NCI-H187 (cell line): ENCODE measurements around the gene KIF24.
"Not testable (repeated sequence)": the region's sequence is repeated elsewhere in the genome, so short reads cannot be mapped to it uniquely, and the experiment has no call there.

Experiments
- DNase-seq, 2 experiments: peaks; one replicate each; lab custom pipeline; 2025; lab: John Stamatoyannopoulos, UW

KIF24 gene, protein sequence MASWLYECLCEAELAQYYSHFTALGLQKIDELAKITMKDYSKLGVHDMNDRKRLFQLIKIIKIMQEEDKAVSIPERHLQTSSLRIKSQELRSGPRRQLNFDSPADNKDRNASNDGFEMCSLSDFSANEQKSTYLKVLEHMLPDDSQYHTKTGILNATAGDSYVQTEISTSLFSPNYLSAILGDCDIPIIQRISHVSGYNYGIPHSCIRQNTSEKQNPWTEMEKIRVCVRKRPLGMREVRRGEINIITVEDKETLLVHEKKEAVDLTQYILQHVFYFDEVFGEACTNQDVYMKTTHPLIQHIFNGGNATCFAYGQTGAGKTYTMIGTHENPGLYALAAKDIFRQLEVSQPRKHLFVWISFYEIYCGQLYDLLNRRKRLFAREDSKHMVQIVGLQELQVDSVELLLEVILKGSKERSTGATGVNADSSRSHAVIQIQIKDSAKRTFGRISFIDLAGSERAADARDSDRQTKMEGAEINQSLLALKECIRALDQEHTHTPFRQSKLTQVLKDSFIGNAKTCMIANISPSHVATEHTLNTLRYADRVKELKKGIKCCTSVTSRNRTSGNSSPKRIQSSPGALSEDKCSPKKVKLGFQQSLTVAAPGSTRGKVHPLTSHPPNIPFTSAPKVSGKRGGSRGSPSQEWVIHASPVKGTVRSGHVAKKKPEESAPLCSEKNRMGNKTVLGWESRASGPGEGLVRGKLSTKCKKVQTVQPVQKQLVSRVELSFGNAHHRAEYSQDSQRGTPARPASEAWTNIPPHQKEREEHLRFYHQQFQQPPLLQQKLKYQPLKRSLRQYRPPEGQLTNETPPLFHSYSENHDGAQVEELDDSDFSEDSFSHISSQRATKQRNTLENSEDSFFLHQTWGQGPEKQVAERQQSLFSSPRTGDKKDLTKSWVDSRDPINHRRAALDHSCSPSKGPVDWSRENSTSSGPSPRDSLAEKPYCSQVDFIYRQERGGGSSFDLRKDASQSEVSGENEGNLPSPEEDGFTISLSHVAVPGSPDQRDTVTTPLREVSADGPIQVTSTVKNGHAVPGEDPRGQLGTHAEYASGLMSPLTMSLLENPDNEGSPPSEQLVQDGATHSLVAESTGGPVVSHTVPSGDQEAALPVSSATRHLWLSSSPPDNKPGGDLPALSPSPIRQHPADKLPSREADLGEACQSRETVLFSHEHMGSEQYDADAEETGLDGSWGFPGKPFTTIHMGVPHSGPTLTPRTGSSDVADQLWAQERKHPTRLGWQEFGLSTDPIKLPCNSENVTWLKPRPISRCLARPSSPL (N-terminal part only)

DNA sequence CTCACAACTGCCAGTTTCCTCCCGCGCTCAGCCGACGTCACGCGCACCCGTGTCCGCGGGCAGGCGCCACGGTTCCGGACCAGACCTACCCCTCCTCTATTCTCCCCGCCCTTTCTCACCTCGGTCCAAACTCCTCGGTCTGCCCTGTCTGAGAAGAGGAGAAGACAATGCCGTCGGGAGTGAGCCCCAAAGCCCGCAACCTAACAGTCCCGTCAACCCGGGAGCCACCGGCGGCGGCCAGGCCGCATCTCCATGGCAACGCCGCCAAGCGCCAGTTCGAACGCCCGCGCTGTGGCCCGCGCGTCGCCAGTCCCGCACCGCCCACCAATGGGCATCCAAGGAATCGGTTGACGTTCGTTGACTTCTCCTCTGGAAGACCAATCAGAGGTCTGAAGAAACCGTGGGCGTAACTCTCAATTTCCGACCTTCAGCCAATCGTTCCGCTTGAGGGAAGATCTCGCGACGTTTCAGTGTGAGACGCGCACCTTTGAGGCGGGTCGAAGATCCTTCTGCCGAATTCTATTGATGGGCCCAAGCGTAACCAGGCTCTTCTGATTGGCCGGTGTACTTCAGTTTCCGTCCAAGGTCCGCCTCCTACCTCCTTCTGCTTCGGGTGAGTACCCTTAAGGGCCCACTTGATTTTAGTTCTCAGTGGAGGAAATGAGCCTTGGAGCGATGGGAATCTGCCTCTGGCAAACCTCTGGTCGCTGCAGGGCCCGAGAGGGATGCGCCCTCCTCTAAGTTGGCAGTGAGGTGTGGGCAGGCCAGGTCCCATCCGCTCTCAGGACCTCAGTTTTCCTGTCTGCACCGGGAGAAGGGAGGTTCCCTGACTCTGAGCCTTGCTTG is at the start of gene KIF24, which contains the start of gene NUDT2:
Gene KIF24 (minus strand): TSS at position 282 of the 846 bp plus-strand sequence. CDS start 17,922 bp downstream, outside the sequence.
Gene NUDT2 (plus strand): TSS at position 583 of the 846 bp plus-strand sequence. CDS start 9,471 bp downstream, outside the sequence.
- peak; percentile 80 to 88 for DNase-seq

DNA sequence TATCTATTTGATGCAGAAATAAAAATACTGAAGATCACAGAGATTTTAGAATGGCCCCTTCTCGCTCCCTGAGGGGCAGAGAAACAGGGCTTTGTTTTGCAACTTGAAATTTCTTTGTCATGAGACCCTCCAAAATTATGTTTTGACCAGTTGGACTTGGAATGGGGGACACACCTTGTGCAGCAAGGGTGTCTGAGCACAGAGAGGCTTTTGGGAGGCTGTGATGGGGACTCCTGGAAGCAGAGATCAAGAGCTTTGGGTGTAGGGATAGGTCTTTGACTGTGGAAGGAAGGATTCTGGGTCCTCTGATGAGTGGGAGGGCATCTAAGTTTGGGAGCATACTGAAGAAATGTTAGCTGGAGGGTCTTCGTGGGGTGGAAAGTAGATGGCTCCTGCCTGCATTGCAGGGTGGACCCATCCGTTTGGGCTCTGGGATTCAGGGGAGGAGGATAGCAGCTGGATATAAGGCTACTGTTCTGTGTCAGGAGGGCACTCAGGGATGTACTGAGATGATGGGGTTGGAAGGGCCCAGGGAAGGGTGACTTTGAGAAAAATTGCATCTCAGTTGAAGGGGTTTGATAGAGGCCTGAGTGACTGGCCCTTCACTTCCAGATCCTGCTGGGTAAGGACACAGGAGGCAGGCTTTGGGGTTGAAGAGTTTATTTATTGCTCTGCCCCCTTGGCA is 49.5 kb upstream of the KIF24 start:
- DNase-seq: no peak

DNA sequence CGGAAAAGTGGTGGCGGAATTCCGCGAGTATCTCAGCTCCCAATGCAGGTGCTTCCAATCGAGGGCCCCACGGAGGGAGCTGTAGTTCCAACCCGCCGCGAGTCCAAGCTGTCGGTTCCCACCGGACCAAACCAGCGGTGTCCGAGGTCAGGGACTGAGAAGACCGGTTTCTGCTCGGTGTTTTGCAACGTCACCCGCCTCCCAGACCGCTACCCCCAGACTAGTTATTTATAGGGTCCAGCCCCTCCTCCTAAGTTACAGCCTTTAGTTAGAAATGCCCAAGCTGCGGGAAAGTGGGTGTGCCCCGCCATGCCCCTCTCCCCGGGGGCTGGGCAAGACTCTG is 48.3 kb upstream of the KIF24 start:
- no peak for DNase-seq

DNA sequence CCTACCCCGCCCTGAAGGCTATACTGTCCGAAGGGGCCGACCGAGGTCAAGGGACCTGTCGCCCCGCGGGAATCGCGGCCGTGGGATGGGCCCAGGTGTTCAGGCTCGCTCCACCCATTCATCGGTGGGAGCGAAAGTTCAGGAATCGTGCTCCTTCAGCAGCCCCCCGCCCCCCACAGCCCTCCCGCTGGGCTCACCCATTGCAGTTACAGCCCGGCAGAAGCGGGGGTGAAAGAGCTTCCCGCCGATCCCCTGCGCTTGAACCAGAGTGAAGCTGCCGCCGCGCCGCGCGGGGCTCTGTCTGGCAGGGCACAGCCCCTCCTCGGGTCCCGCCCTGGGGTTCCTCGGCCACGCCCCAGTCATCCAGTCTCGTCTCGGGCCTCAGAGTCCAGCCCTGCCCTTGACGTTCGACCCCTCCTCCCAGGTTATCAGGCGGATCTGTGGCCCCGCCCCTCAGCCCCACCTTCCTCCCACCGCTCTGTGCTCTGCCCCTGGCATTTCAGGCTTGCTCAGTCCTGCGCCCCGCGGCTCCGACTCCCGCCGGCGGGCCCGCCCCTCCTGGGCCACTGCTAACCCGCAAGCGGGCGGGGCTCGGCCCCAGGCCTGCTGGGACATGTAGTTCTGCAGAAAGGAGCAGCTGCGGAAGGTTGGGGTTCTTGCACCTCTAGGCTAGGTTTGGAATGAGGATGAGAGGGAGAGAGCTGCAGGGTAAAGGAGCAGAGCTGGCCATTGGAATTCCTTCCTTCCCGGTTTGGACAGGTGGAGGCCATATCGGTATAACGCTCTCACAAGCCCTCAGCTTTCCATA is 47.7 kb upstream of the KIF24 start, which contains the start of gene MYORG:
Gene MYORG (minus strand): TSS at position 303 of the 808 bp plus-strand sequence. CDS start 3,955 bp downstream, outside the sequence.
- DNase-seq: peak; percentile 64 to 86

DNA sequence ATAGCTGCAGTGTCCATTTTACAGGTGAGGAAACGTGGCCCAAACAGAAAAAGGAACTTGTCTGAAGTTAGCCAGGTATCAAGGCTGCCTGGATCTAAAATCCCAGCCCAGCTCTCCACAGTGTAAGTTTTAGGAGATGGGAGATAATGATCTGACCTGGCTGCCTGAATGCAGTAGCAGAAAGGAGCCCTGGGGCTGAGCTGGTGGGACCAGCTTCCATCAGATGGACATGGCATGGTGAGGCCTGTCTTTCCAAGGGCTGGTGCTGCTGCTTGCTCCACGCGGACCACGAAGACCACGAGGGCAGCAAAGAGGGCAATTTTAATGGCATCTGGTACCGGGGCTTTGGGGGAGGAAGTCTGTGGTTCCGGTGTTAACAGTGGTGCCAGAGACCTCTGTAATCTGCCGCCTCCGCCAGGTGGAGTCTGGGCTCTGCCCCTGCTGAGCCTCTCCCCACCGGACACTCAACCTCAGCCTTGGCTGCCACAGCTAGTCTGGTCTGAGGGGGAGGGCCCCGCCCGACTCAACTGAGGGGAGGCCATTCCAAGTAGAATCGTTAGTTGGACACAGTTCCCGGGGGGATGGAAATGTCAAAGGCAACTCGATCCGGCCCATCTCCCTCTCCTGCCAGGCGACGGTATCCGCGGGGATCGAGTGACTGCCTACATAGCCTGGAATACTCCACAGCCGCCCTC is 47.0 kb upstream of the KIF24 start:
- DNase-seq: no peak

DNA sequence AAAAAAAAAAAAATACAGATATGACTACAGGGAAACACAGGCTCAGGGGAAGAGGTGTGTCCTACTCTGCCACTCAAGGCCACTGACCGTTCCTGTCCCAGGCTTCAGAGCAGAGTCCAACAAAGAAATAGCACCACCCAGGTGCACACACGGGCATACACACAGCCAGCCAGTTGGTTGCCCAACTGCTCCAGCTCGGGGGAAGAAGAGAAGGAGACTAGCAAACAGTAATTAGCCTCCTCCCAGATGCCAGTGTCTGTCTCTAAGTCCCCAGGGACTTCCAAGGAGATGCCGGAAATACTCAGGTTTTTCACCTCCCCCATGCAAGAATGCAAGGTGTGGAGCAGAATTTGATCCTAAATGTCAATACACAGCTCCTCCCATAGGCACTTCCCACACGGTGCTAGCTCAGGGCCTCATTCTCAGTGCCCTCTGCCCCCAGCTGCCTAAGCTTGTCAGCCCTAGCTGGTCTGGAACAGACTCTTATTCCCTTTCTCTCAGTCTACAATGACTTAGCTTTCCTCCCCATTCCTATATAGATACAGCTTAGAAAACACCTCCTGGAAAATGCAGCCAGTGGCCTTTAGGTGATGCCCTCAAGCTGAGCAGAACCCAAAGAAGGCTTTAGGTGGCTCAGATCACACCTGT is 46.0 kb upstream of the KIF24 start:
- peak; percentile 14 to 60 for DNase-seq

DNA sequence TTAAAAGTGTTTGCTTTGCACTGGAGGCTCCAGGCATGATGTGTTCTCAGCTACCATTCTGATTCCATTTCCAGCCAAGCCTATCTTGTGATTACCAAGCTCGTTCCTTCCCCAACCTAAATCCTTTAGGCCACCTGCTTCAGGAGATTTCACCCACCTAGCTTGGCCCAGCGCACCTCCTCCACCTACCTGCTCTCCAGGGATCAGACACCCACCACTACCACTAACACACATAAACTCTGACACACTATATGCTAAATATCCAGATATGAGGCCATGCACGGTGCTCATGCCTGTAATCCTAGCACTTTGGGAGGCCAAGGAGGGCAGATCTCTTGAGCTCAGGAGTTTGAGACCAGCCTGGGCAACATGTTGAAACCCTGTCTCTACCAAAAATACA is 45.3 kb upstream of the KIF24 start:
- no peak for DNase-seq

DNA sequence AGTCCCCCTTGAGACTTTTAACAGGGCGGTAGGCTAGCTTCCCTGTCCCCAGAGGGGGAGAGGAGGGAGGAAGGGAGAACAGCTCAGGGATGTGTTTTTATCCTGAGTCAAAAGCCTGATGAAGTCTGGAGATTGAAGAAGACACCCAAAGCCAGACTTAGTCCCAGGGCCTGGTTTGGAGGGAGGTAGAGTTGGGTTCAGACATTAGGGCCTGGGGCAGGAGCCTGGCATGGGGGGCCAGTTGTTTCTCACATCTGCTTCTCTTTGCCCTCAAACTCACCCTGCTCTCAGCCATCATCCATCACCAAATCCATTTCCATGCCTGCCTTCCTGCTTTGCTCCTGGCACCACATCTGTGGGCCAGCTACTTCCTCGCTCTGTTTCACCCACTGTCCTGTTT is 44.7 kb upstream of the KIF24 start:
- no peak for DNase-seq

DNA sequence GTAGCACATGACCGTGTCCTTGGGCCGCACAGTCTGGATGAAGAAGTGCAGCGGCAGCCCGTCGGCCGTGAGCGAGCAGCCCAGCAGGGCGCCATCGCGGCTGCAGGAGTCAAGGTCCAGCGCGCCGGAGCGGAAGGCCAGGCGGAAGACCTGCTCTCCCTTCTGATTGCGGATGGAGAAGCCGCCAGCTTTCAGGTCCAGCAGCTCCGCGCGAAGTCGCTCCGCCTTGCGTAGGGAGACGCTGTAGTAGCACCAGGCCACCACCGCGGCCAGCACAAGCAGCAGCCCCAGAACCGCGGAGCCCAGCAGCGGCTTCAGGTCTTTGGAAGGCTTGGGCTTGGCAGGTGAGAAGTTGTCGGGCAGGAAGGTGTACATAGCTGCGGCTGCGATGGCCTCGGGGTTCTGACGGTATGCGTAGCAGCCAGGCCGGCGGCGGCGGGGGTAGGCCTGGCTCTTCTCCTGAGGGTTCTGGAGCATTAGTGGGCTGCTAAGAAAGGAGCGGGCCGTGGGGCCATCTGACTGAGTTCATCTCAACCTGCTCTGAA is 43.5 kb upstream of the KIF24 start:
- DNase-seq: no peak

DNA sequence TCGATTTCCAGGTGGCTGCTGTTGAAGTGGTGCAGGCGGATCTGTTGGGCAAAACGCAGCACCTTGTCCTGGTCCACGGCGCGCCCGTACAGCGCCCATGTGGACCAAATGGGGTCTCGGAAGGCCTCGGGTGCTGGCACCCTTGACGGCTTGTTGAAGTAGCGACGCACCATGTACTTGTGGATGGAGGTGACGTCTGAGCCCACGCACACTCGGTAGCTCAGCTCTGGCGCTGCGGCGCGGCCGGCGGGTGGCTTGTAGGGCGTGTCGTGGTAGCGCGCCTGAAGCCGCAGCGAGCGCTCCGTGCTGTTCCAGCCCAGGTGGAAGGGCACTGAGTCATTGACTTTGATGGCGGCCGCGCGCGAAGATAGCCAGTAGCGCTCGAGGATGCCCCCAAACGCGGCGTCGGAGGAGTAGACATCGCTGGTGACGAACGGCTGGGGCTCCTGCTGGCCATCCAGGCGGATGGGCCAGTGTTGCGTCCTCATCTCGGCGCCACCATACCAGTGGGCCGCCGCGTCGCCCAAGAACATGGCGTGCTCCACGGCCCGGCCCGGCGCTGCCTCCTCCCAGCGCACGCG is 42.9 kb upstream of the KIF24 start:
- no peak for DNase-seq

DNA sequence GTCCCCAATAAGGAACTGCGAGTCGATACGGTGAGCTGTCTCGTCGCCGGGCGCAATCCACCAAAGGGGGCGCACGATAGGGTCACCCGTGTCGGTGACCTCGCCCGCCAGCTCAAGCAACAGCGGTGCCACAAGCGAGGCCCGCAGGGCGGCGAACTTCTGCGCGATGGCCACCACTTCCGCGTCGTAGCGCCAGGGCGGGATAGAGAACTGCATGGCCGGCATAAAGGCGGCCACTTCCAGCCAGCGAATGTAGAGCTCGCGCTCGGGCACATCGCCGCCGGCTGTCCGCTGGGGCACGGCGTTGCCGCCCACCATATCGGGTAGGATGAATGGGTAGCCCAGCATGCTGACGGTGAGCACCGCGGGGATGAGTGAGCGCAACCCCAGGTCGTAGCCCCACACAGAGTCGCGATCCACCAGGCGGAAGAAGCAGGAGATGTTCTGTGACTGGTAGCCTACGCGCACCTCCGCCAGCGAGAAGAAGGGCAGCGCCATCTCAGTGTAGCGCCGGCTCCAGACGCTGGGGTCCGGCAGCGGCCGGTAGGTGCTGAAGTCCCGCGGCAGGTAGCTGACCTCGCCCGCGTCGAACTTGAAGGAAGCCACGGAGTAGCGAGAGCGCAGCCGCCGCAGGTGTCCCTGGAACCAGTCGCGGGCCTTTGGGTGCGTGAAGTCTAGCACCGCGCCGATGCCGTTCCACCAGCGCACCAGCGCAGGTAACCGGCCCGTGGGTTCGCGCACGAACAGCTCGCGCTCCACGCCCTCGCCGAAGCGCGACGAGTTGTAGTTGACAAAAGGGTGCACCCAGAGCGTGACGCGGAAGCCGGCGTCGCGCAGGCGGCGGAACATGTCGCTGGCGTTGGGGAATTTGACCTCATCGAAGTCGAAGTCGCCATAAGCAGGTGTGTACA is 42.2 kb upstream of the KIF24 start:
- DNase-seq: no peak

DNA sequence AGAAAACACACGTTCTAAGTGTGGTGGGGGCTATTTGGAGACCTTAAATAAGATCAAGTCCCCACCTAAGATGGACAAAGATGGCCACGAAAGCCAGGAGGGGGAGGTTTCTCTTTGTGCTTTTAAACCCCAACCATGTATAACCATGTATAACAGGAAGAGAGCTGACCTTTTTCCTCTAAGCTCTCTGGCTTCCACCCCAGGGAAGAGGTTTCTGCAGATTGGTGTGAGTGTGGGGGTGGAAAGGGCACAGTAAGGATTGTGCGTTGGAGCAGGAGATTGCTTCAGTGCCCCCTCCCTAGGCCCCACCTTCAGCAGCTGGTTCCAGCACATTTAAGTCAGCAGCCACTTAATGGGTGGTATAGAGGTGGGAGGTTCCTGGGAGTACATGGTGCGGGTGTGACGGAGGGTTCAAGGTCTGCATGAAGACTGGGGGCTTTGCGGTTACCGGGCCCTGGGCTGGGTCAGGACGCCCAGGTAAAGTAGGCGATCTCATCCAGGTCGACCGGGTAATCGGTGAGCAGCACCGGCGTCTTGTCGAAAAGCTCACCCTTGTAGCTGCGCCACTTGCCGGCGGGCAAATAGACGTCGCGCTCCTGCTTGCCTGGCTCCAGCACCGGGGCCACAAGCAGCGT is 41.4 kb upstream of the KIF24 start:
- no peak for DNase-seq

DNA sequence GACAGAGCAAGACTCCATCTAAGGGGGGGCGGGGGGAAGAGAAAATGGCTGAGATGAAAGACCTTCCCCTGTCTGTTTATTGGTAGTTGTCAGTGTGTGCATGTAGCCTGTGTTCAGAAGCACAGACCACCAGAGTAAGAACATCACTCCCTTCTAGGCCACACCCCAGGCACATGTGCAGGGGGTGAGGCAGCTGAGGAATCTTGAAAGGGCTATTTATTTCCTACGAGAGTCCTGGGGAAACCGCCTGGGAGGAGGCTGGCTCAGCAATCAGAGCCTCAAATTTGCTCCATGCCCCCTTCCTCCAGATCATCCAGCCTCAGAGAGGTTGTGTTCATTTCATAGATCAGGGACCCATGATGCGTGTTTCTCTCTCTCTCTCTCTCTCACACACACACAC is 40.6 kb upstream of the KIF24 start:
- DNase-seq: no peak

DNA sequence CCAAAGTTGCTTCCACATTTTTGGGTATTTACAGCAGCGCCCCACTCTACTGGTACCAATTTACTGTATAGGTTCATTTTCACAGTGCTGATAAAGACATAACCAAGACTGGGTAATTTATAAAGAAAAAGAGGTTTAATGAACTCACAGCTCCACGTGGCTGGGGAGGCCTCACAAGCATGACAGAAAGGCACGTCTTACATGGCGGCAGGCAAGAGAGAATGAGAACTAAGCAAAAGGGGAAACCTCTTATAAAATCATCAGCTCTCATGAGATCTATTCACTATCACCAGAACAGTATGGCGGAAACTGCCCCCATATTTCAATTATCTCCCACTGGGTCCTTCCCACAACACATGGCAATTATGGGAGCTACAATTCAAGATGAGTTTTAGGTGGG is 39.7 kb upstream of the KIF24 start:
- DNase-seq: not testable (repeated sequence)

DNA sequence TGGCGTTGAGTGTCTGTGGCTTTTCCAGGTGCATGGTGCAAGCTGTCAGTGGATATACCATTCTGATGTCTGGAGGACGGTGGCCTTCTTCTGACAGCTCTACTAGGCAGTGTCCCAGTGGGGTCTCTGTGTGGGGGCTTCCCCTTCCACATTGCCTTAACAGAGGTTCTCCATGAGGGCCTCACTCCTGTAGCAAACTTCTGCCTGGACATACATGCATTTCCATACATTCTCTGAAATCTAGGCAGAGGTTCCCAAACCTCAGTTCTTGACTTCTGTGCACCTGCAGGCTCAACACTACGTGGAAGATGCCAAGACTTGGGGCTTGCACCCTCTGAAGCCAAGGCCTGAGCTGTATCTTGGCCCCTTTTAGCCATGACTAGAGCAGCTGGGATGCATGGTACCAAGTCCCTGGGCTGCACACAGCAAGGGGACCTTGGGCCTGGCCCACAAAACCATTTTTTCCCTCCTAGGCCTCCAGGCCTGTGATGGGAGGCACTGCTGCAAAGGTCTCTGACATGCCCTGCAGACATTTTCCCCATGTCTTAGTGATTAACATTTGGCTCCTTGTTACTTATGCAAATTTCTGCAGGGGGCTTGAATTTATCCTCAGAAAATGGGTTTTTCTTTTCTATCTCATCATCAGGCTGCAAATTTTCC is 38.8 kb upstream of the KIF24 start:
- DNase-seq: not testable (repeated sequence)

DNA sequence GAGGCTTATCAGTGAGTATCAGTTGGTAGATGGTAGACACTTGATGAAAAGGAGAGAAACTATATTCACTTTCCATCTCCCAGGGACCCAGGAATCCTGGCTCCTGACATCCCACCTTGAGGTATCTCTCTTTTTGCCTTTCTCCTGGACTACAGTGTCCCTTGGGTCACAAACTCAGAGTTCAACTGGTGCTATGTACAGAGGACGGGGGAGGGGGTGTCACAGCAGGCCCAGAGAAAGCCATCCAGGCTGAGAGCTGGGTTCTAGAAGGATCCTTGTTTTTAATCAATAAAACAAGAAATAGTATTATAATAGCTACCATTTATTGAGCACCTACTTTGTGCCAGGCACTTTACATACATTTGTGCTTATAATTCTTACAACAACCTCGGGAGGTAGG is 37.3 kb upstream of the KIF24 start:
- no peak for DNase-seq
